GM10266 (cell line): ENCODE results near the gene LRRC63.
A peak's percentile ranks its signal among the peaks of the same experiment; 100 is the strongest.

Experiments used
- DNase-seq: peaks from one replicate; pipeline ENCODE4 v3.0.0; 2012; ENCODE audit errors: extremely low spot score
- CTCF ChIP-seq: IDR thresholded peaks from 2 replicates; pipeline ENCODE4 v1.5.1; 2012; ENCODE audit warnings: mild to moderate bottlenecking, low read depth; ENCODE audit not compliant: control insufficient read depth, insufficient read depth; ENCODE audit errors: missing control alignments

The LRRC63 gene

DNA sequence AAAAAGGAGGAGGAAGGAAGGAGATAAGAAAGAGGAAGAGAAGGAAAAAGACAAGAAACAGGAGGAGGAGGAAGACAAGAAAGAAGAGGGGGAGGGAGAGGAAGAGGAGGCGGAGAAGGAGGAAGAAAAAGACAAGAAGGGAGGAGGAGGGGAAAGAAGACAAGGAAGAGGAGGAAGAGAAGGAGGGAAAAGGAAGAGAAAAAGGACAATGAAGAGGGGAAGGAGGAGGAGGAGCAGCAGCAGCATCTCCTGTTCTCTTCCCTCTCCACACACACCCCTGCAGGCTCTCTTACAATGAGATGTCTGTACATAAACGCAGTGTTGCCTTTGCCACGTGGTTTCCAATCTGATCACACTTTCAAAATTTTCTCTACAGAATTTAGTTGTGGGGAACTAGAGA is 108.7 kb downstream of the LRRC63 start:
- DNase-seq: no peak
- no peak for TF ChIP-seq CTCF

DNA sequence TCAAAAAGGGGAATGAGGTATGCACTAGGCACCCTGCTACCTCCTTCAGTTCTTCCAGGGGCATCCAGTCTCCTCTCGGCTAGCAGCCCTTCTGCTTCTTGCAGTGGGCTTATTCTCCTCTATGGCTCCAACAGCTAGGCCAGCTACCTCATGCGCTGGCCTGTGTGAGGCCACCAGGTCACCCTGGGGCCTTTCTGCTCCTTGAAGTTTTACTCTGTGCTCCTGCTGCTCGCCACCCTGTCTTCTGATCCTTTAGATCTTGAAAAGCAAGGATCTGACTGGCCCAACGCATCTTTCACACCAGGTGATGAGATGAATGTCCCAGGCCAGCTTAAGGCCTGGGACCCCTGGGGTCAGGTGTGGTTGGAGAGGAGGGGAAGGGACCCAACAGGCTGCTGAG is 109.1 kb downstream of the LRRC63 start:
- DNase-seq: no peak
- TF ChIP-seq CTCF: no peak

DNA sequence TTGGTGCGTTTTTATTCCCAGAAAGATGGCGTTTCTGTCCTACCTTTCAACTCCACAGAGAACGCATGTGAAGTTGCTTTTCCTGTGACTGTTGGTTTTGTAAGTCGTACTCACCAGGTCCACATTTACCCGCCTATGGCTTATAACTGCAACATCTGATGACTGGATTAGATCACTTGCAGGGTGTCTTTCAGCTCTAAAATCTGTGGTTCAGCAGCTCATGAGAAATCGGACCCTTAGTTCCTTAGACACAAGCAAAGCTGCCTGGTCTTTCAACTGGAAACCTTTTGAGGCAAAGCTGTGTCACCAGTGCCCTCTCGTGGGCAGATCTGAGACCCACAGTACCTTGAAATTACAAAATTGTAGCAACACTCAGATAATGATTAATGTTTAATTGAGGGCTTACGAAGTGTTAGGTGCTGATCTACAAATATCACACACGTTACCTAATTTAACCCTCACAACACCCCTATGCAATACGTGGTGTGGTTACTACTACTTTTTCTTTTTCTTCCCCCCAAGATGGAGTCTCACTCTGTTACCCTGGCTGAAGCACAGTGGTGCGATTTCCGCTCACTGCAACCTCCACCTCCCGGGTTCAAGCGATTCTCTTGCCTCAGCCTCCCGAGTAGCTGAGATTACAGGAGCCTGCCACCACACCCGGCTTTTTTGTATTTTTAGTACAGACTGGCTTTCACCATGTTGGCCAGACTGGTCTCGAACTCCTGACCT is 109.9 kb downstream of the LRRC63 start:
- TF ChIP-seq CTCF: peak; percentile 81
- DNase-seq: peak; percentile 60

- no peak for DNase-seq
Measured at GRCh38 chr13:46324976-46325375, 113.2 kb downstream of the LRRC63 start.

More at GRCh38 chr13:46324976-46325375, 113.2 kb downstream of the LRRC63 start:
- no peak for TF ChIP-seq CTCF
